ENCODE data around the gene SORCS2.

Gene SORCS2

GRCh38 chr4:7187168-7187535 lies 5.2 kb upstream of the SORCS2 start:
- DNase-seq: no peak

- DNase-seq: no peak
Observed at GRCh38 chr4:7187691-7188090, 4.6 kb upstream of the SORCS2 start.

- DNase-seq: no peak
Observed at GRCh38 chr4:7189066-7189465, 3.3 kb upstream of the SORCS2 start.

DNA sequence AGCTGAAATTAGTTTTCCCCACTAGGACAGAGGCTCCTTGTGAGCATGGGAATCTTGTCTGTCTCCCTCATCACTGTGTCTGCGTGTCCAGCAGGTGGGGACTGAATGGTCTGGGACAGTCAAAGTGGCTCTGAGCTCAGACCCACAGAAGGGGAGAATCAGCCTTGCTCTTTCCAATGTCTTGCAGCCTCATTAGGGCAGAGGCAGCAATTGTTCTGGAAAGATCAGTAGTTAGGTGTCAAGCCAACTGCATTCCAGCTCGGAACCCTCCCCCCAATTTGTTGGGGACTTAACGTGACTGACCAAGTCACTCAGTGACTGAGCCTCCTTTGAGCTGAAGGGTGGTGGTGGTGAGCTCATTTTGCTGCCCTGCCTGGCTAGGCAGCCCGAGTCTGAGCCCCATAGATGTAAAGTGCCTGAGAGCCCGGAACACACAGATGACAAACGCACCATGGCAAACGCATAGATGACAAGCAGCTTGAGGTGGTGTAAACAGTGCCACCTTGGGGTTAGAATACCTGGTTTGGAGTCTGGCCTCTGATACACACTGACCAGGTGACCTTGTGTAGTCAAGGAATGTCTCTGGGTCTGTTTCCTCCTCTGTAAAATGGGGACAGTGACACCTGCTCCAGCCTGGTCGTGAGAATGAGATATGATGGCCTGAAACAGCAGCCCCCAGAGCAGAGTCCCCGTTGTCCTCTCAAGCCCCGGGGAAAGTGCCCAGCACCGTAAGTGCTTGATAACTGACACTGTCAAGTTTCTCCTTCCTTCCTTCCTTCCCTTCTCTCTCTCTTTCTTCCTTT lies 2.7 kb upstream of the SORCS2 start:
- no peak for DNase-seq

DNA sequence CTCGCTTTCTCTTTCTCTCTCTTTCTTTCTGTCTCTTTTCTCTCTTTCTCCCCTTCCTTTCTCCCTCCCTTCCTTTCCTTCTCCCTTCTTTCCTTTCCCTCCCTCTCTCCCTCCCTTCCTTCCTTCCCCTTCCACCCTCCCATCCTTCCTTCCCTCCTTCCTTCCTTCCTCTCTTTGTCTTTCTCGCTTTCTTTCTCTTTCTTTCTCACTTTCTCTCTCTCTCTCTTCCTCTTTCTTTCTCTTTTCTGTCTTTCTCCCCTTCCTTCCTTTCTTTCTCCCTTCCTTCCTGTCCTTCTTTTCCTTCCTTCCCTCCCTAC lies 2.1 kb upstream of the SORCS2 start:
- no peak for DNase-seq

- DNase-seq: no peak
Observed at GRCh38 chr4:7190691-7191545, 1.4 kb upstream of the SORCS2 start.

GRCh38 chr4:7191546-7192251 lies 639 bp upstream of the SORCS2 start:
- no peak for DNase-seq

GRCh38 chr4:7193030-7193958 lies 956 bp downstream of the SORCS2 start:
- no peak for DNase-seq

- DNase-seq: no peak
Observed at GRCh38 chr4:7194251-7195140, 2.2 kb downstream of the SORCS2 start.

DNA sequence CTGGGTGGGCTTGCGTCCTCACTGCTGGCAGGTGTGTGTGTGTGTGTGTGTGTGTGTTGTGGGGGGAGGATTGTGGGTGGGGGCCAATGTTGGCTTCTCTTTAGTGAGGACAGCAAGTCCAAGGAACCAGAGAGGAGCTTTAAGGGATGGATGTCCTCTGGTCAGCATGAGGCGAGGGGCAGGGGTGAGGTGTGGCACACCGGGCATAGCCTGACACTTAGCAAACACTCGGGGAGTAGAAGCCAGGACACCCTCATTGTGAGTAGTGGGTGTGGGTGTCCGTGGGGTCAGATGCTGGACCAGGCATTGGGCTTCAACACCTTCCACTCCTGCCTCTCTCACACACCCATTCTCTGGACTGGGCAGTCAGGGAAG lies 2.8 kb downstream of the SORCS2 start:
- DNase-seq: no peak

DNA sequence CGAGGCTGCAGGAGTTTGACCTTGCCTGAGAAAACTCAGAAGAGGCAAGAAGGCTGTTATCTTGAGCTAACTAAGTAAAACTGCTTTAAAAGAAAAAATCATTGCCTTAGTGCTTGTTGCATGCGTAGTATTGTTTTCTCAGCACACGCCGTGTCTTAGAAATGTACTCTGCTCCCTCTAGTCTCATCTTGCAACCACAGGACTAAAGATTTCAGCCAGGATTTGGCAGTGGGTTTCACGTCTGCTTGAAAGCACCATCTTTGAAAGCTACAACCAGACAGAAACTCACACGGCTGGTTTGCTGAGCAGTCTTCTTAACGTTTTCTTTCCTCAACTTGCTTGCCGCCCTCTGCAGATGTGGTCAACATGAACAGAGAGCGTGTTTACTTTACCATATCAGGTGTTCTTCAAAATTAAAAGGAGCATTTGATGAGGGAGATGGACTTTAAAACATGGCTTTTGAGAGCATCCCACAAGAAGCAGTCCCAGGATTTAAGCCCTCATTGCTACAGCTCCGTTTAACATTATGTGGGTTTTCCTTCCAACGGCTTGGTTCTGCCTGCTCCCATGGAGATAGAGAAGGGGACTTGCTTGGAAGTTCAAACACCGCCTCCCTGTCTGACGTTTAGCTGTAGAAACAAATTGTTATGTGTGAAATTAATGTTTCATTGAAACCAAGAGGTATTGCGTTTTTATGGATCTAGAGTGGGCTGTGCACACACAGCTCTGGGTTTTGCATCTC lies 3.4 kb downstream of the SORCS2 start:
- DNase-seq: no peak

- DNase-seq: no peak
Observed at GRCh38 chr4:7196288-7196651, 3.9 kb downstream of the SORCS2 start.

- no peak for DNase-seq
Observed at GRCh38 chr4:7196736-7197135, 4.4 kb downstream of the SORCS2 start.

DNA sequence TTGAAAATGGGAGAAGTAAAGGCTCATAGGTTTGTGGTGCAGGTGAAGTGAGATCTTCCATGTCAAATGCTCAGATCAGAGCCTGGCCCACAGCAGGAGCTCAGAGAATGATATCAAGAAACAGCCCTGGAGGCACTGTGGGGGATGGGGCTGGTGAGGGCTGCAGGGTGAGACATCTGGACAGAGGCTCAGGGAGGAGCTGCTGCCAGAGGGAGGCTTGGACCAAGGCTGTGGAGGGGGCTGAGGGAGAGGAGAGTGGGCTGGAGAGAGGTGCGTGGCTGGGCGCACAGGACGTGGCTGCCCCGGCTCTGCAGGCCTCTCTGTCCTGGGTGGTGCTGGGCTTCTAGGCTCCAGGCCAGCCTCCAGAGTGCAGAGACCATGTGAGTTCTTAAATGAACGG lies 5.6 kb downstream of the SORCS2 start:
- no peak for DNase-seq

DNA sequence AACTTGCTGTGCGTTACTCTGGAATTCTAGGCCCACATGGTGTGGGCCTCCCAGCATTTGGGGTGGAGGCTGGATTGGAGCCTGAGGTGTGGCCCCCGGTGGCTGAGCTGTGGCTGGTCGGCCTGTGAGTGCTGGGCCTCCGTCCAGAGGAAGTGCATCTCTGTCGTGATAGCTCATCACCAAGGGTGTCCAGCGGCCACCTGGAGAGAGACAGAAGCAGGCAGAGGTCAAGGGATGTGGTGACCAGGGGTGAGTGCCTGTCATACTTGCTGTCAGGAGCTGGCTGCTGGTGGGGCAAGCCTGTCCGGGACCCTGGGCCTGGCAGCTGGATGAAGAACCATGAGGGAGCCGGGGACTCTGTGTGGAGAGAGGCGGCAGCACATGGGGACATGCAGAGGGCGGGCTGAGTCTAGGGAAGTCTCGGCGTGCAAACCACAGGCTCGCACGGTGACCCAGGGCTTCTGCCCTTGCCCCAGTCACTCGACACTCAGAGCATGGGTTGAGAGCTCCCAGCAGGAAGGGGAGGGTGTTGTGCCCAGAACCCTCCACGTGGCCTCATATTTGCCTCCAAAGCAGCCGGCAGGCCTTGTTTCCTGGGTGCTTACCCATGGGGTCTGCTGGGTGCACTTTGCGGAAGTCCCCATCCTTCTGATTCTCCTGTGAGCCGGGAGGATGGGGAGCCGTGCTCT lies 6.2 kb downstream of the SORCS2 start:
- no peak for DNase-seq

DNA sequence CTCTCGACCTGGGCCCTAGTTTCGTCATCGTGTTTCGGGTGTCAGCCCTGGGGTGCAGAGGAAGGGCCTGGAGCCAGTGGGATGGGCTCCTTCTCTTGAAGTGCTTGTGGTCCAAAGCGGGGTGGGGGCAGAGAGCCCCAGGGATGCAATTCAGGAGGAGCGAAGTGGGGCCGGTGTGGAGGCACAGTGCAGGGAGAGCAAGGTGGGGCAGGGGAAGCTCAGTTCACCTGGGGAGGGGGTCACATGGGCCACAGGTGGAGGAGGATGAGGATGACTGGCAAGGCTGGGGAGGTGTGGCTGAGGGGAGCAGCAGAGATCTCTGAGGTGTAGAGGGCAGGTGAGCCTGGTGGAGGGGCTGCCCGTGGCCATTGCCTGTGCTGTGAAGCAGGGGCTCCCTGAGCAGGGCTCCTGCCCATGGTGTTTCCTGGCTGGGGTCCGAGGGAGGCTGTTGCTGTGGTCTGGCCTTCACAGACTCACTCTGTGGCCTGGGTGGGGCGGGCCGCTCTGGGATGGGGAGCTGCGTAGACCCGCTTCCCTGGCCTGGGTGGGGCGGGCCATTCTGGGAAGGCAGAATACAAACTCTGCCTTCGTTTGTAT lies 6.9 kb downstream of the SORCS2 start:
- no peak for DNase-seq

GRCh38 chr4:7199771-7200441 lies 7.6 kb downstream of the SORCS2 start:
- no peak for DNase-seq

- DNase-seq: no peak
Observed at GRCh38 chr4:7200801-7201200, 8.5 kb downstream of the SORCS2 start.
